Panc1 (cell line): Measurements from ENCODE around the gene MACC1.

ENCODE experiments used
- CTCF ChIP-seq: fragments of 450-650 bp; IDR thresholded peaks from 2 replicates; pipeline ENCODE4 v1.5.1; 2017; ENCODE audit warnings: mild to moderate bottlenecking
- POLR2AphosphoS5 ChIP-seq: IDR thresholded peaks from 2 replicates; pipeline ENCODE4 v1.6.1; 2012; ENCODE audit warnings: mild to moderate bottlenecking, low read depth, low read length, moderate library complexity
- REST ChIP-seq, 2 experiments: IDR thresholded peaks; 2 replicates each; pipeline ENCODE4 v1.6.1; 2011 to 2012; ENCODE audit warnings: low read depth in 2 of 2, control low read depth in 1 of 2, low read length in 1 of 2, mild to moderate bottlenecking in 1 of 2, moderate library complexity in 1 of 2; ENCODE audit not compliant: insufficient read depth in 1 of 2

- TF ChIP-seq CTCF: no peak
- no peak for TF ChIP-seq REST (IDR thresholded peaks at IDR 0.05; ENCODE audit: insufficient read depth in 1 of 2, low read depth in 2 of 2, low read length in 1 of 2)
- no peak for TF ChIP-seq POLR2AphosphoS5
These were observed 22.7 kb downstream of the MACC1 start for GRCh38 chr7:20194343-20194995.
